NCI-H2107 treated with DMSO at 0.1 percent for 48 hours (cell line): Measurements from ENCODE around the gene CCR6.
A peak's percentile ranks its signal among the peaks of the same experiment; 100 is the strongest.

Source experiments
- DNase-seq: peaks from one replicate; lab custom pipeline; 2025; ENCODE audit not compliant: unreplicated experiment; lab: John Stamatoyannopoulos, UW

The CCR6 gene

DNA sequence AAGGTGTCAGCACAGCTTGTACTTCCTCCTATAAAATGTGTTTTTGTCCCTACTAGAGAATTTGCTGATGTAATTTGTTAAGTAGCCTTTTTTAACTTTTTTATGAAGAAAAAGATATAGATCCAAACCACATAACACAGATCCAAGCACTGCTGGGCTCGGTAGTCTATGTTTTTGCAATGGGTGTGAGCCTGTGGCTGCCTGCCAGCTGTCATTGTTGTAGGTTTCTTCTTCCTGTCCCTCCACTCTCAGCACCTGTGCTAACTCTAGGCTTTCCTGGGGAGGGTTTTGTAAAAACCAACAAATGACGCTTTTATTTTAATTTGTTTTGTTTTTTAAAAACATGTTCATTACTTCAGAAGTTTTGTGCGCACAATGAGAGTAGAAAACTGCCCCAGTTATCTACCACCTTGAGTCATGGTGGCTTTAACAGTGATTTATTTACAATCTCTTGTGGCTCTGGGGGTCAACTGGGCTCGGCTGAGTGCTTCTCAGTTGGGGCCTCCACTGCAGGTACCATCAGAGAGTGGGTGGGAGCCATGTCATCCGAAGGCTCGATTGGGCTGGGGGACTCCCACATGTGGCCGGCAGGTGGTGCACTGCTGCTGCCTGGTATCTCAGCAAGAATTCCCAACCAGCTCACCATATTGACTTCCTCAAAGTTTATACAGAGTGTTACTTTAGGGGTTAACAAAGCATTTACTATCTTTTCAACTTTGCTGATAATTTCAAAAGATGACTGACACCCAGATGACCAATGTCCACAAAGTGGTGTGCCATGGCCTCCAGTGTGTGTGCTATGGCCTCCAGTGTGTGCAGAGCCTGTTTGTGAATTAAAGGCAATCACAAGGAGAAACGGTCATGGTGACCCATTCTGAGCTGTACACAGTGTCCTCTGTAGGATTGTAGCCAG is 3.0 kb upstream of the CCR6 start:
- DNase-seq: no peak

DNA sequence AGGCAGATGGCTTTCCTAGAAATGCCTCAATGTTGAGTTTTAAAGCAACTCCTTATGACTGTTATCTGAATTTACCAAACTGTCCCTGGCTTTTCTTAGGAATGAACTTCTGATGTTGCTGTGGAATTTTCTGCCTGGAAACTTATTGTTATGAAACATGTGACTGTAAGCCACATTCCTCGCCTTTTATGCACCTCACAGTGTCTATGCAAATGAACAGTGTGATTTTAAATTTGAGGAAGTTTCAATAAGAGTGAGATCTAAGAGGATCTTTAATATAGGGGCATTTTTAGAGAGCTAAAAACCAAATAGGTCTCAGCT is 2.4 kb upstream of the CCR6 start:
- no peak for DNase-seq

DNA sequence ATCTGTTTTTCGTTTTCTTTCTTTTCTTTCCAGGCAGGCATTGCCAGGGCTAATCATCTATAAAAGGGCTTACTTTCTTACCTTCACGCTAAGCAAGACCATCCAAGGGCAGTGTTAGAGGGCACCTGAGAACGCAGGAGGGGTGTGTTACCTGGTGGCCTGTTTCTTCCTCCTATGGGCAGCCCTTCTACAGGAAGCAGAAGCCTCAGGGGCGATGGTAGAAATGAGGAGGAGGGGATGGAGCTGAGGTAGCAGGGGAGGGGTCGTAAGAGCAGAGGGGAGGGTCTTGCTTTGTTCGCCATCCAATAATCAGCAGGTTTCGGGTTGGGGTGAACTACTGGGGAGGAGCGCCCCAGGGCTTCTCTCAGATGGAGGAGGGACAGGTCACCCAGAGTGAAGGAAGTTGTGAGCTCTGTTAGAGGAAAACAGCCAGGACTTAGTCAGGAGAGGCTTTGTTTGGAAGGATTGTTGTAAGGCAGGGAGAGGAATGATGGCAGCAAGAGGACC is 1.5 kb upstream of the CCR6 start:
- no peak for DNase-seq

DNA sequence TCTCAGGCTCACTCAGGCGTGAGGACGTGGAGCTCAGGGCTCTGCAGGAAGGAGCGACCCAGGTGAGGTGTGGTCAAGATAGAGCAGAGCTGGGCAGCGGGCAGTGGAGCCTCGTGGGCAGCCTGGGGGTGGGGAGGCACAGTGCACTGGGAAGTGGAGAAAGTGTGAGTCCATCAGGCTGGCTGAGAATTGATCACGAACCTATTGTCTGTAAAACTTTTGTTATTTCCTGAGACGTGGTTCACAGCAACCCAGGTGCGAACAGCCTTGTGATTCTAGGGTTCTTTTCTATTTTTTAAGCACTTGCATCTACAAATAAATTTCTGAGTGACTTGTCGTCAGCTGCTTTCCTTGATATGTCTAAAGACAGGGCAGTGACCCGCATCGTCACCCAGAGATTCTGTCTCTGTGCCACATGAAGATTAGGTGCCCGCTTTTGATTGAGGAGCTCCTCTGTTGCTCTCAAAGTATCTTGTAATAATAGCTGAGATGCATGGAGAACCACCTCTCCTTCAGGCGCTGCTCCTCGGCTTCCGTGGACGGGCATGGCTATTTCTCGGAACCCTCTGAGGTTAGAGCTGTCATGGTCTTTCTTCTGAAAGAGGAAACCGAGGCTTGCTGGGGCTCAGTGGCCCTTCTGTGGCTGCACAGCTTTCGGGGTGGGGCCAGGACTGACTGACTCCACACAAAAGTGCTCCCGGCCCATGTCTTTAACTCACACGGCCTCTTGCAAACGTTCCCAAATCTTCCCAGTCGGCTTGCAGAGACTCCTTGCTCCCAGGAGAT is 662 bp upstream of the CCR6 start:
- no peak for DNase-seq

DNA sequence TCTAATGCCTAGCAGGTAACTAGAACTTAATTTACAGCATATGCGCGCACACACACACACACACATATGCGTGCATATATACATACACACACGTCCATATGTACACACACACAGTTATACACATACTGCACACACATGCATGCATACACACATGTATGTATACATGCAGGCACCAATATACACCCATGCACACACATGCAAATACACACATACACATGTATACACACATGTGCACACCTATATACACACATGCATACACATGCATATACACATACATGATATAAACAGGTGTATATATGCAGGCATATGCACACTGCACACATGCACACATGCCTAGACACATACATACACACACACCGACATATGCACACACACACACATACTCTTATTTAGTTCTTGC is 1.9 kb downstream of the CCR6 start:
- DNase-seq: no peak

DNA sequence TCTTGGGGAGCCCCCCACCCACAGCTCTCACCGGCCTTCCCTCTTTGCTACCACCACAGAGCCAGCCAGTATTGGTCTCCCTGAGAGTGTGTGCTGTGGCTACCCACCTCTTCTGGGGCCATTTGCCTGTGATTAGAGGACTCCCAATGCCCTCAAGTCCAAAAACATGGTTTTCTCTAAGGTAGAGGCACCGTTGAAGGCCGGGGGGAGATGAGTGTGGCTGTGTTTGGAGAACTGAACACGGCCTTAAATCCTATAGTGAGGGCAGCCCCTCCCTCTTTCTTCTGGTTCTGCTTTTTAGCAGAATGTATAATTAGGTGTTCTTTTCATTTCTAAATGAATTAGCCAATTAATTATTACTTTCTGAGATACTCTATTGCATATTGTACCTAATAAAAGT is 2.5 kb downstream of the CCR6 start:
- DNase-seq: no peak

DNA sequence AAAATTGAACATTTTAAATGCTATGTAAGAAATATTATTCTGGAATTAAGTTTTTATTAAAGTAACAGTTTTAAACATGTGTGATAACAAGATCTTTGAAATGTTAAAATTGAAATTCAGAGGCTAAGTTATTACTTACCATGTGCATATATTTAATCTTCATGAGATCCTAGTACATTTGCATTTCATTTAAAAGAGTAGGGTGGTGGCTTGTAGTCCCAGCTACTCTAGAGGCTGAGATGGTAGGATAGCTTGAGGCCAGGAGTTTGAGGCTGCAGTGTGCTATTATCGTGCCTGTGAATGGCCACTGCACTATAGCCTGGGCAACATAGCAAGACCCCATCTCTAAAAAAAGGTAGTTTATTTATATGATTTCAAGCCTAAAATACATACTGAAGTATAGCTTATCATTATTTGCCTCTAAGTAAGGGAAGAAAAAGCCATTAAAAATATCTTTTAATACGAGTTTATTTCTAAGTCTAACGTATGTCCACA is 3.0 kb downstream of the CCR6 start:
- no peak for DNase-seq

DNA sequence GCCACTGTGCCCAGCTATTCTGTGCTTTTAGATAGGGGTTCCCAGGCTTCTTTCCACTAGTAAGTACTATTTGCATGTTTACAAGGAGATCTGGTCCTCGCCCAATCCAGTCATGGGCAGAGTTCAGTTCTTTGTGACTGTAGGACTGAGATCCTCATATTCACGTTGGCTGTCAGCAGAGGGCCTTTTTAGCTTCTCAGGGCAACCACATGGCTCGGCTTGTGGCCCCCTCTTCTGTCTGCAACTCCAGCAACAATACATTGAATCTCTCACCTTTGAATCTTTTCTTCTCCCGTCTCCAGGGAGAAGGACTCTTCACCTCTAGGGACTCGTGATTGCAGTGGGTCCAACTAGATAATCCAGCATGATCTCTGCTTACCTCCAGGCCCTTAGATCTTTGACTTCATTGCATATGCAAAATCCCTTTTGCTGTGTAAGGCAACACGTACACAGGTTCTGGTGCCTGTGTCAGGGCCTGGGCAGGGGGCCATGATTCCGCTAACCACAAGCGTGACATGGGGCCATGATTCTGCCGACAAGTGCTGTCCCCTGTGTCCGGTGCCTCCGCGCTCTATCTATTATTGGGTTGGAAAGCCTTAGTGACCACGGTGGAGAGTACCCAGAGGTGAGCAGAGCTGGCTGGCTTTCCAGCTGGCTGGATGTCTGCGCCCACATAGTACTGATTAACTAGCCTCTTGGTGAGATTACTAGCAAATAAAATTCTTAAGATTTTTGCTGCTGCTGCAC is 5.1 kb downstream of the CCR6 start:
- DNase-seq: no peak

DNA sequence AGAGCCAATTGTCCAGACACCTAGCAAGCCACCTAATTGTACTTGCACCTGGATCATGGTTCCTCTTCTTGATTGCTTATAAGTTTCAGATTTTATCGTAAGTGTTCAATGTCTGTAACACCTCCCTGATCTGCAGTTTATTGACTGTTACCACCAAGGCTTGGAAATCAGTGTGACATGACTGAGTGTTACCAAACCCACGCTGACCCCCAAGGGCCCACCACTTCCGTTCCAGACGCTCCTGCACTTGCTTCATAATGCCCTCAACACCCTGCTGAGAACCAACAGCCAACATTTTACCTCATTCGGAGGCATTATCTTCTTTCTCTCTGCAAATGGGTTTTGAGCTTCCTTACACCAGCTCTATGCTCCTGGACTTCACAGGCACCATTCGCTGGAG is 6.3 kb downstream of the CCR6 start:
- DNase-seq: no peak

DNA sequence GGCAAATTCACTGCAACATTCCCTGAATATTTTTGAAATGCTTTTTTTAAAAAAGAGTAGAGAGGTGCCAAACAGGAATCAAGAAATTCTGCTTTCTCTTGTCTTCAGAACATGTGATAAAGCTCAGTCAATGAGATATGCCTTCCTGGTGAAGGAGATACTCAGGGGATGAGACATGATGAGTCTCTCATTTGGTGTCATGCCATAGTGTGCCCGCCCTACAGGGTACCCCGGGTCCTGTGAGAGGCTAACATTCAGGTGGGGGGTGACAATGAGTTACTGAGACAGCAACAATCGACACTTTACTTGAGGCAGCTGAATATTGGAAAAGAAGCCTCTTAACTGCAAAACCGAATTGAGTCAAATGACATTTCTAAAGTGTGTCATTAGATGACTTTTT is 6.7 kb downstream of the CCR6 start:
- DNase-seq: no peak

DNA sequence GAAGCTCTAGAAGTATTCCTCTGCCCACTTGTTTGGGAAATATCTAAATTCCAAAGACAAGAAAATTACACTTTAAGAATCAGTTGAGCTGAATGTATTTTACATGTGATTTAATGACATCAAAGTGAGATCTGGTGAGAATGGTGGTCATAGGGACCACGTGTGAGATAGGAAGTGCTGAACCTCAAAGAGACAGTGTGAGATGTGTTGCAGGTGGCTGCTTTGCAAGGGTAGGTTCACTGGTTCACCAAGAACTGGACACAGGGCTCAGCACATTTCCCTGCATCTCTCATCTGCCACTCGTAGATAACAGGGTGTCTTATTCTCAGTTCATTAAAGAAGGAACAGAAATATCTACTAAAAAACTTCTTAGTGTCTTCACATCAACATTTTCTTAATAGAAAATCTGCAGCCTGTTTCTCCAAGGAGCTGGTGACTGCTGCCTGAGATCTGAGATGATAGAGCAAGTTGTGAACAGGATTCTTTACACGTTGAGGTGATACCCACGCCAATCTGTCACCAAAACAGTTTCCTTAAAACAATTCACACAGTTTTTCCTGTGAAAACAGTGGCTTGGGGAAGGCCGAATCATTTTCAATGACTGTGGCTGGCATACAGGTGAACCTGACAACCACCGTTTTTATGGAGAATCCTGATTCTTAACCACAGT is 7.2 kb downstream of the CCR6 start:
- no peak for DNase-seq

DNA sequence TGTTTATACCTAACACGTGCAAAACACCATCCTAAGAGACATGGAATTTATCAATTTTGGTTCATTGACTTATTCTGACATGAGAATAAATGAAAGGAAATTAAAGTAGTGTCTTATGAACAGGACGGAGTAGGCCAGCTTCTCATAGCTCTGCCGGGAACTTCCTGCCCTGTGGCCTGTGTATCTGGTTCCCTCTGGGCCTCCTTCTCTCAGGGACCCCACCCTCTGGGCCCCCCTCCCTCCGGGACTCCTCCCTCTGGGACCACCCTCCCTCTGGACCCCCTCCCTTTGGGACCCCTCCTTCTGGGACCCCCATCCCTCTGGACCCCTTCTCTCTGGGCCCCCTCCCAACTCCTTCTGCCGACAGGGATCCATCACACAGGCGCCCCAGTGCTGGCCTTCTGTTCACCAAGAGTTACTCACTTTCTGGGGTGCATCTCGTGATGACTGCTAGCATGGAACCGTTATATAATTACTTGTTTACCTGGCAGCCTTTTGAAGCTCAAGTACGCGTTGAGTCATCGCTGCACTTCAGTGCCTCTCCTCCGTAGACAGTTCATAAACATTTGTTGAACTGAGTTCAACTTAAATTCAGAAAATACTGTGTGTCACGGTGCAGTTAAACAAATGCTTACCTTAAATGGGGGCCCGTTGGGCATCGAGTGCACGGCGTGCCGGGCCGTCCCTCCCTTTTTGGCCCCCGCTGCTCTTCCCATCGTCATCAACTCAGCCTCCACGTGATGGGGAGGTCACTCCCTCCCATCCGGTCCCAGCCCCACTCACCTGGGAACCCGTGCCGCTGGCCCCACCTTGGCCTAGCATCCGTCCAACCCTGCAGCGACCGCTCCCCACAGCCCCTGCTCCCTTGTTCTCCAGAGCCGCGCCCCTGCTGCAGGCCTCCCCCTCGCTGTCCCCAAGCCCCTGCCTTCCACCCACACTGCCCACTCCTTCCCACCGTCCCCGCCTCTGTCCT is 8.1 kb downstream of the CCR6 start:
- peak; percentile 77 for DNase-seq

DNA sequence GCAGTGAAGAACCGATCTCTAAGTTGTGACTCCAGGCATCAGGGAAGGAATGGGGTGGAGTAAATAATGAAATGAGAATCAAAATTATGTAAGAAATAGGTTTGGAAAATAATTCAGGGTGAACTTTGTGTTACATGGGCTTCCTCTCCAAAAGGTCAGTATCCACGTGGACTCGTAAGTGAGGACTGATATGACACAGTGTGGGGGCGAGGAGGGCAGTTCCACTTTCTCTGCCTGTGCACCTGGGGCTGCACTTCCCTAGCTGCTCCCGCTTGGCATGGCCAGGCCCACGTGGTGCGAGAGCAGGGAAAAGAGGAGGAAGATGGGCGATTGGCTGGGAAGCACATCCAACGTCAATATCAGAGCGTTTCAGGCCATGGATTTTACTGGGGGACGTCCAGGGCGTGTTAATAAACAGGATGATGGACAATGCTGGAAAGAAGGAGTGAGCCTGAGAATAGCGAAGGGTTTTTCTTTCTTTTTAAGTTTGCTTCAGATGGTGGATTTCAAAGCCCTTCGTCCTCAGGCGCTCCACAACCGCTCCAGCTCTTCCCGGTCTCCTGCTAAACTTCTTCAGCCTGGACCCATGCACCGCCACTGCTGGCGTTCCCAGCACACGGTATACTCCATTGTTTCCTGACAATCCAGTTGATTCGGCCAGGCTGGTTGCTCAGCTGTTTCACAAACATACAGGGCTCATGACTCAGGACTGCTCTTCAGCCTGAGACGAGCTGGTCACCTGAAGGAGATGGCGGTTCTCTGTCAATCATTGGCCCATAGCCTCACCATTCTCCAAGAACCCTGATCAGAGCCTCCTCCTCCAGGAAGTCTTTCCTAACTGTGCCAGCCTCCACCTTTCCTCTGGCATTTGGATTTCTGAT is 11.8 kb downstream of the CCR6 start:
- DNase-seq: no peak

DNA sequence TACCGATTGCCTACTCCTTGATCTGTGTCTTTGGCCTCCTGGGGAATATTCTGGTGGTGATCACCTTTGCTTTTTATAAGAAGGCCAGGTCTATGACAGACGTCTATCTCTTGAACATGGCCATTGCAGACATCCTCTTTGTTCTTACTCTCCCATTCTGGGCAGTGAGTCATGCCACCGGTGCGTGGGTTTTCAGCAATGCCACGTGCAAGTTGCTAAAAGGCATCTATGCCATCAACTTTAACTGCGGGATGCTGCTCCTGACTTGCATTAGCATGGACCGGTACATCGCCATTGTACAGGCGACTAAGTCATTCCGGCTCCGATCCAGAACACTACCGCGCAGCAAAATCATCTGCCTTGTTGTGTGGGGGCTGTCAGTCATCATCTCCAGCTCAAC is 13.5 kb downstream of the CCR6 start:
- DNase-seq: no peak

DNA sequence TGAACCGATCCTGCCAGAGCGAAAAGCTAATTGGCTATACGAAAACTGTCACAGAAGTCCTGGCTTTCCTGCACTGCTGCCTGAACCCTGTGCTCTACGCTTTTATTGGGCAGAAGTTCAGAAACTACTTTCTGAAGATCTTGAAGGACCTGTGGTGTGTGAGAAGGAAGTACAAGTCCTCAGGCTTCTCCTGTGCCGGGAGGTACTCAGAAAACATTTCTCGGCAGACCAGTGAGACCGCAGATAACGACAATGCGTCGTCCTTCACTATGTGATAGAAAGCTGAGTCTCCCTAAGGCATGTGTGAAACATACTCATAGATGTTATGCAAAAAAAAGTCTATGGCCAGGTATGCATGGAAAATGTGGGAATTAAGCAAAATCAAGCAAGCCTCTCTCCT is 14.2 kb downstream of the CCR6 start:
- DNase-seq: no peak

DNA sequence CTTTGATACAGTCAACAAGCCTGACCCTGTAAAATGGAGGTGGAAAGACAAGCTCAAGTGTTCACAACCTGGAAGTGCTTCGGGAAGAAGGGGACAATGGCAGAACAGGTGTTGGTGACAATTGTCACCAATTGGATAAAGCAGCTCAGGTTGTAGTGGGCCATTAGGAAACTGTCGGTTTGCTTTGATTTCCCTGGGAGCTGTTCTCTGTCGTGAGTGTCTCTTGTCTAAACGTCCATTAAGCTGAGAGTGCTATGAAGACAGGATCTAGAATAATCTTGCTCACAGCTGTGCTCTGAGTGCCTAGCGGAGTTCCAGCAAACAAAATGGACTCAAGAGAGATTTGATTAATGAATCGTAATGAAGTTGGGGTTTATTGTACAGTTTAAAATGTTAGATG is 15.0 kb downstream of the CCR6 start:
- peak; percentile 27 for DNase-seq

DNA sequence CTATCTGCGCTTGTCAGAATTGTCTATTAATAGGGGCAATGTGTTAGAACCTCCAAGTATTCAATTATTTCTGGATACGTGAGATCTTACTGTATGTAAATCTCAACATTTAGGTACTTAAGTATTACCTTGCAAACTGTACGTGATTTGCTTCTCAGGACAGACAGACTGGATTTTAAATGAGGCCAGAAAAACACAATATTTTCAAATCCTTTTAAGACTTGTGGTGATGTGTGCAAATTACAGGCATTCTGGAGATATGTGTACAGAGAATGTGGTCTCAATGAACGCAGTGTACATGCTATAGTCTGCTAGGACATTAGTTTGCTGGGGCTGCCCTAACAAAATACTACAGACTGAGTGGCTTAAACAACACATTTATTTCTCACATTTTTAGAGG is 16.9 kb downstream of the CCR6 start:
- DNase-seq: no peak

DNA sequence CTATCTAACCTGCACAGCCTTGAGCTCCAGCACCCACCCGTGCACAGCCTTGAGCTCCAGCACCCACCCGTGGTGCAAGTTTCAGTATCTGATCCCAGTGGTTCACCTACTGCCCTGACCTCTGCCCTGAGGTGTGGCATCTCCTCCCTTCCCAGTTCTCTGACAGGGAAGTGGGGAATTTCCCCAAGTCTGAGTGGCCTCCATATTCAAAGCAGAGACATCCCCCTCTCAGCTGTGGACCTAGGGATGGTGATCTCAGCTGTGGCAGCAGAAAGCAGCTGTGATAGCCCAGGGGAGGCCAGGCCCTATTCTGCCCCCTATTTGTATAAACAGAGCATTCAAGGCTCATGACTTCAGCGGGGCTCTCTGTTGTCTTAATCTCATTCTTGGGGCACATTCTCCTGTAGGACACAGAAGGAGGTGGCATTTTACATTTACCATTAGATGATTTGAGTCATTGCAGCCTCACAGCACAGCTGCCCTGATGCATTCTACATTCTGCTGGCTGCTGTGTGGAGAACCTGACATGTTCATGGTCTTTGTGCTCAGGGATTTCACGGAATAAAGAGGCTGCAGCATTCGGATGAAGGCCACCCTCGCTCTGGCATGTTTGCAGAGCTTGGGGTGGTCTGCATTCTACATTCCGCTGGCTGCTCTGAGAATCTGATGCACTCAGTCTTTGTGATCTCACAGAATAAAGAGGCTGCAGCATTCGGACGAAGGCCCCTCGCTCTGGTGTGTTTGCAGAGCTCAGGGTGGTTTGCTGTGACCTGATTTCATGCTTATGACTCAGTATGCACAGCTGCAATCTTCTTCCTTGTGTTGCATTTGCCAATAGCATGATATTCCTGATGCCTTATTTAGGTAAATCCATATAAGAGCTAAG is 17.9 kb downstream of the CCR6 start:
- DNase-seq: no peak
